ENCODE data around the gene TMEM91. TPM values are rescaled to one million over a fixed set of nuclear protein-coding genes. Genes with fewer than 3 reads are reported as not detected.

The TMEM91 gene
- total and polyA plus RNA-seq, 2 of the 13 experiments (the other 11 are each of a cell fraction or from before 2014, with no cell fraction given) = 6.3 to 10.3 TPM

DNA sequence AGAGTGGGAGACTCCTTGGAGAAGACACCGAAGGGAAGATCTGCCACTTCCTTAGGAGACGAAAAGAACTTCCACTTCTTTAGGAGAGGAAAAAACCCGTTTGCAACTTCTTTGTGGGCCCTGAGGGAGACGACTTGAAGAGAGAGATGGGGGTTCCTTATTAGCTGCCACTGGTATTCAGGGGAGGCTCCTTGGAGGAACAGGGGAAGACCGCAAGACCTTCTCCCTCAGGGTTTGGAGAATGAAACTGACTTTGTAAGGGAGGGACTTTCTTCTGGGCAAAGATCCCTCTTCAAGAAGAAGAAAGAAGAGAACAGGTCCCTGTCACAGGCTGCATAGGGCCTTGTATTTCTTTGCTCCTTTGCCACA lies 21.7 kb downstream of the TMEM91 start (continued):
- TF ChIP-seq, protein P1, sequence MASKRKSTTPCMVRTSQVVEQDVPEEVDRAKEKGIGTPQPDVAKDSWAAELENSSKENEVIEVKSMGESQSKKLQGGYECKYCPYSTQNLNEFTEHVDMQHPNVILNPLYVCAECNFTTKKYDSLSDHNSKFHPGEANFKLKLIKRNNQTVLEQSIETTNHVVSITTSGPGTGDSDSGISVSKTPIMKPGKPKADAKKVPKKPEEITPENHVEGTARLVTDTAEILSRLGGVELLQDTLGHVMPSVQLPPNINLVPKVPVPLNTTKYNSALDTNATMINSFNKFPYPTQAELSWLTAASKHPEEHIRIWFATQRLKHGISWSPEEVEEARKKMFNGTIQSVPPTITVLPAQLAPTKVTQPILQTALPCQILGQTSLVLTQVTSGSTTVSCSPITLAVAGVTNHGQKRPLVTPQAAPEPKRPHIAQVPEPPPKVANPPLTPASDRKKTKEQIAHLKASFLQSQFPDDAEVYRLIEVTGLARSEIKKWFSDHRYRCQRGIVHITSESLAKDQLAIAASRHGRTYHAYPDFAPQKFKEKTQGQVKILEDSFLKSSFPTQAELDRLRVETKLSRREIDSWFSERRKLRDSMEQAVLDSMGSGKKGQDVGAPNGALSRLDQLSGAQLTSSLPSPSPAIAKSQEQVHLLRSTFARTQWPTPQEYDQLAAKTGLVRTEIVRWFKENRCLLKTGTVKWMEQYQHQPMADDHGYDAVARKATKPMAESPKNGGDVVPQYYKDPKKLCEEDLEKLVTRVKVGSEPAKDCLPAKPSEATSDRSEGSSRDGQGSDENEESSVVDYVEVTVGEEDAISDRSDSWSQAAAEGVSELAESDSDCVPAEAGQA (IDR thresholded peaks at IDR 0.05; ENCODE audit: low read depth) = no peak
- TF ChIP-seq, protein P1 (CRISPR knock-in tag; IDR thresholded peaks at IDR 0.05; ENCODE audit: borderline replicate concordance) = no peak
- TF ChIP-seq, protein P2, sequence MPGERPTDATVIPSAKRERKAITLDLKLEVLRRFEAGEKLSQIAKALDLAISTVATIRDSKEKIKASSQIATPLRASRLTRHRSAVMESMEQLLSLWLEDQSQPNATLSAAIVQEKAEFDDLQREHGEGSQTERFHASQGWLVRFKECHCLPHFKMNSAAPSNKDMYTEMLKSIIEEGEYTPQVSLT (CRISPR knock-in tag; IDR thresholded peaks at IDR 0.05; ENCODE audit: borderline replicate concordance, low read depth) = no peak
- TF ChIP-seq ZNF720 (CRISPR knock-in tag; IDR thresholded peaks at IDR 0.05) (no peak), NFKB2 (CRISPR knock-in tag; IDR thresholded peaks at IDR 0.05; ENCODE audit: borderline replicate concordance) (no peak), ZNF10 (CRISPR knock-in tag; IDR thresholded peaks at IDR 0.05; ENCODE audit: borderline replicate concordance, low read depth) (no peak), ISX (CRISPR knock-in tag; conservative IDR thresholded peaks at IDR 0.05) (no peak), NFIC (IDR thresholded peaks at IDR 0.05; ENCODE audit: low read length) (0 out of 2 replicates have a peak, but pooled peaks have one; percentile 8), REL (CRISPR knock-in tag; conservative IDR thresholded peaks at IDR 0.05) (no peak), POLR2AphosphoS2 (IDR thresholded peaks at IDR 0.05; ENCODE audit: low read depth, low read length) (no peak), ZNF20 (CRISPR knock-in tag; IDR thresholded peaks at IDR 0.05) (no peak), ZNF879 (CRISPR knock-in tag; IDR thresholded peaks at IDR 0.05) (no peak)
- TF ChIP-seq, protein P3, sequence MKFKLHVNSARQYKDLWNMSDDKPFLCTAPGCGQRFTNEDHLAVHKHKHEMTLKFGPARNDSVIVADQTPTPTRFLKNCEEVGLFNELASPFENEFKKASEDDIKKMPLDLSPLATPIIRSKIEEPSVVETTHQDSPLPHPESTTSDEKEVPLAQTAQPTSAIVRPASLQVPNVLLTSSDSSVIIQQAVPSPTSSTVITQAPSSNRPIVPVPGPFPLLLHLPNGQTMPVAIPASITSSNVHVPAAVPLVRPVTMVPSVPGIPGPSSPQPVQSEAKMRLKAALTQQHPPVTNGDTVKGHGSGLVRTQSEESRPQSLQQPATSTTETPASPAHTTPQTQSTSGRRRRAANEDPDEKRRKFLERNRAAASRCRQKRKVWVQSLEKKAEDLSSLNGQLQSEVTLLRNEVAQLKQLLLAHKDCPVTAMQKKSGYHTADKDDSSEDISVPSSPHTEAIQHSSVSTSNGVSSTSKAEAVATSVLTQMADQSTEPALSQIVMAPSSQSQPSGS (CRISPR knock-in tag; IDR thresholded peaks at IDR 0.05) = no peak
- TF ChIP-seq, protein P4, sequence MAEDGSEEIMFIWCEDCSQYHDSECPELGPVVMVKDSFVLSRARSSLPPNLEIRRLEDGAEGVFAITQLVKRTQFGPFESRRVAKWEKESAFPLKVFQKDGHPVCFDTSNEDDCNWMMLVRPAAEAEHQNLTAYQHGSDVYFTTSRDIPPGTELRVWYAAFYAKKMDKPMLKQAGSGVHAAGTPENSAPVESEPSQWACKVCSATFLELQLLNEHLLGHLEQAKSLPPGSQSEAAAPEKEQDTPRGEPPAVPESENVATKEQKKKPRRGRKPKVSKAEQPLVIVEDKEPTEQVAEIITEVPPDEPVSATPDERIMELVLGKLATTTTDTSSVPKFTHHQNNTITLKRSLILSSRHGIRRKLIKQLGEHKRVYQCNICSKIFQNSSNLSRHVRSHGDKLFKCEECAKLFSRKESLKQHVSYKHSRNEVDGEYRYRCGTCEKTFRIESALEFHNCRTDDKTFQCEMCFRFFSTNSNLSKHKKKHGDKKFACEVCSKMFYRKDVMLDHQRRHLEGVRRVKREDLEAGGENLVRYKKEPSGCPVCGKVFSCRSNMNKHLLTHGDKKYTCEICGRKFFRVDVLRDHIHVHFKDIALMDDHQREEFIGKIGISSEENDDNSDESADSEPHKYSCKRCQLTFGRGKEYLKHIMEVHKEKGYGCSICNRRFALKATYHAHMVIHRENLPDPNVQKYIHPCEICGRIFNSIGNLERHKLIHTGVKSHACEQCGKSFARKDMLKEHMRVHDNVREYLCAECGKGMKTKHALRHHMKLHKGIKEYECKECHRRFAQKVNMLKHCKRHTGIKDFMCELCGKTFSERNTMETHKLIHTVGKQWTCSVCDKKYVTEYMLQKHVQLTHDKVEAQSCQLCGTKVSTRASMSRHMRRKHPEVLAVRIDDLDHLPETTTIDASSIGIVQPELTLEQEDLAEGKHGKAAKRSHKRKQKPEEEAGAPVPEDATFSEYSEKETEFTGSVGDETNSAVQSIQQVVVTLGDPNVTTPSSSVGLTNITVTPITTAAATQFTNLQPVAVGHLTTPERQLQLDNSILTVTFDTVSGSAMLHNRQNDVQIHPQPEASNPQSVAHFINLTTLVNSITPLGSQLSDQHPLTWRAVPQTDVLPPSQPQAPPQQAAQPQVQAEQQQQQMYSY (CRISPR knock-in tag; IDR thresholded peaks at IDR 0.05) = no peak
- TF ChIP-seq, protein P5, sequence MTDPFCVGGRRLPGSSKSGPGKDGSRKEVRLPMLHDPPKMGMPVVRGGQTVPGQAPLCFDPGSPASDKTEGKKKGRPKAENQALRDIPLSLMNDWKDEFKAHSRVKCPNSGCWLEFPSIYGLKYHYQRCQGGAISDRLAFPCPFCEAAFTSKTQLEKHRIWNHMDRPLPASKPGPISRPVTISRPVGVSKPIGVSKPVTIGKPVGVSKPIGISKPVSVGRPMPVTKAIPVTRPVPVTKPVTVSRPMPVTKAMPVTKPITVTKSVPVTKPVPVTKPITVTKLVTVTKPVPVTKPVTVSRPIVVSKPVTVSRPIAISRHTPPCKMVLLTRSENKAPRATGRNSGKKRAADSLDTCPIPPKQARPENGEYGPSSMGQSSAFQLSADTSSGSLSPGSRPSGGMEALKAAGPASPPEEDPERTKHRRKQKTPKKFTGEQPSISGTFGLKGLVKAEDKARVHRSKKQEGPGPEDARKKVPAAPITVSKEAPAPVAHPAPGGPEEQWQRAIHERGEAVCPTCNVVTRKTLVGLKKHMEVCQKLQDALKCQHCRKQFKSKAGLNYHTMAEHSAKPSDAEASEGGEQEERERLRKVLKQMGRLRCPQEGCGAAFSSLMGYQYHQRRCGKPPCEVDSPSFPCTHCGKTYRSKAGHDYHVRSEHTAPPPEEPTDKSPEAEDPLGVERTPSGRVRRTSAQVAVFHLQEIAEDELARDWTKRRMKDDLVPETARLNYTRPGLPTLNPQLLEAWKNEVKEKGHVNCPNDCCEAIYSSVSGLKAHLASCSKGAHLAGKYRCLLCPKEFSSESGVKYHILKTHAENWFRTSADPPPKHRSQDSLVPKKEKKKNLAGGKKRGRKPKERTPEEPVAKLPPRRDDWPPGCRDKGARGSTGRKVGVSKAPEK (CRISPR knock-in tag; IDR thresholded peaks at IDR 0.05; ENCODE audit: borderline replicate concordance) = no peak

All from HepG2 (cell line).